CD14-positive monocyte (primary cell): ENCODE data around the gene RASSF7. TPM values are rescaled to one million over a fixed set of nuclear protein-coding genes. Genes with fewer than 3 reads are reported as not detected.
A peak's percentile ranks its signal among the peaks of the same experiment; 100 is the strongest.

Source experiments
- DNase-seq, 3 donors: peaks; one replicate each; pipeline ENCODE4 v3.0.0-alpha.2; 2011 to 2022
- H2AFZ ChIP-seq: 2 replicates; pipeline ENCODE4 v1.6.0; 2012; ENCODE audit warnings: mild to moderate bottlenecking, low read depth, low read length, inconsistent platforms; ENCODE audit not compliant: insufficient read depth, poor library complexity, severe bottlenecking
- H3K27ac ChIP-seq, 2 donors: 1 replicate in 1 of 2; 2 replicates in 1 of 2; pipeline ENCODE4 v1.5.1; 2012 to 2013; ENCODE audit warnings: low read length in 2 of 2, control low read depth in 1 of 2, inconsistent platforms in 1 of 2, low read depth in 1 of 2, mild to moderate bottlenecking in 1 of 2
- H3K27me3 ChIP-seq, 2 donors: one replicate each; pipeline versions ENCODE4 v1.6.0 to v1.6.1; 2011 to 2013; ENCODE audit warnings: low read length in 2 of 2; ENCODE audit not compliant: control insufficient read depth in 2 of 2, insufficient read depth in 2 of 2
- H3K36me3 ChIP-seq, 2 donors: replicated peaks in 1 of 2; 1 replicate in 1 of 2; 2 replicates in 1 of 2; pipeline versions ENCODE4 v1.5.1 to v1.6.1; 2012 to 2013; ENCODE audit warnings: low read length in 2 of 2, control low read depth in 1 of 2, inconsistent platforms in 1 of 2, mild to moderate bottlenecking in 1 of 2; ENCODE audit not compliant: insufficient read depth in 2 of 2, control insufficient read depth in 1 of 2
- H3K4me1 ChIP-seq, 2 donors: 1 replicate in 1 of 2; 2 replicates in 1 of 2; pipeline versions ENCODE4 v1.5.1 to v1.6.1; 2012 to 2013; ENCODE audit warnings: low read length in 2 of 2, control low read depth in 1 of 2, inconsistent platforms in 1 of 2, mild to moderate bottlenecking in 1 of 2, moderate library complexity in 1 of 2; ENCODE audit not compliant: insufficient read depth in 2 of 2, control insufficient read depth in 1 of 2
- H3K4me2 ChIP-seq: replicated peaks from 2 replicates; pipeline ENCODE3; 2012; ENCODE audit warnings: low read length, moderate library complexity, mild to moderate bottlenecking; ENCODE audit not compliant: poor library complexity, severe bottlenecking; ENCODE audit errors: extremely low read depth
- H3K4me3 ChIP-seq, 3 experiments: fragments of 200-600 bp in 1 of 3; sonication (generic) in 1 of 3; replicated peaks in 1 of 3; 1 replicate in 2 of 3; 2 replicates in 1 of 3; pipeline ENCODE4 v1.5.1; 2011 to 2013; ENCODE audit warnings: low read length in 3 of 3, mild to moderate bottlenecking in 3 of 3, control low read depth in 2 of 3, low read depth in 2 of 3, inconsistent platforms in 1 of 3, moderate library complexity in 1 of 3
- H3K79me2 ChIP-seq: 2 replicates; pipeline ENCODE4 v1.6.0; 2012; ENCODE audit warnings: mild to moderate bottlenecking, control low read depth, inconsistent platforms, low read length, moderate library complexity; ENCODE audit not compliant: insufficient read depth
- H3K9ac ChIP-seq: 2 replicates; pipeline ENCODE4 v1.6.0; 2017; ENCODE audit warnings: low read length, mild to moderate bottlenecking; ENCODE audit not compliant: insufficient read depth, poor library complexity, severe bottlenecking
- H3K9me3 ChIP-seq, 2 donors: replicated peaks in 1 of 2; 1 replicate in 1 of 2; 2 replicates in 1 of 2; pipeline versions ENCODE4 v1.5.1 to v1.6.1; 2012 to 2013; ENCODE audit warnings: low read length in 2 of 2, control low read depth in 1 of 2; ENCODE audit not compliant: control insufficient read depth in 1 of 2, insufficient read depth in 1 of 2
- H4K20me1 ChIP-seq: 2 replicates; pipeline ENCODE4 v1.6.0; 2012; ENCODE audit warnings: mild to moderate bottlenecking, low read length, control low read depth, moderate library complexity; ENCODE audit not compliant: insufficient read depth
- H3K27ac Mint-ChIP-seq, 7 donors: one replicate each; pipeline ENCODE4 v1.8.0; 2020; ENCODE audit warnings: mild to moderate bottlenecking in 7 of 7, mixed read lengths in 7 of 7, moderate library complexity in 6 of 7, inconsistent platforms in 2 of 7
- H3K27me3 Mint-ChIP-seq, 3 donors: one replicate each; pipeline ENCODE4 v1.8.0; 2021 to 2022; ENCODE audit warnings: low read depth in 3 of 3, mild to moderate bottlenecking in 3 of 3, mixed read lengths in 3 of 3, moderate library complexity in 3 of 3, inconsistent platforms in 1 of 3
- H3K36me3 Mint-ChIP-seq, 2 donors: one replicate each; pipeline ENCODE4 v1.8.0; 2020; ENCODE audit warnings: mixed read lengths in 2 of 2, inconsistent platforms in 1 of 2, mild to moderate bottlenecking in 1 of 2
- H3K4me1 Mint-ChIP-seq: one replicate; pipeline ENCODE4 v1.8.0; 2020; ENCODE audit warnings: mild to moderate bottlenecking, mixed read lengths
- H3K4me3 Mint-ChIP-seq, 2 donors: one replicate each; pipeline ENCODE4 v1.8.0; 2020; ENCODE audit warnings: mild to moderate bottlenecking in 2 of 2, mixed read lengths in 2 of 2, moderate library complexity in 1 of 2
- H3K9me3 Mint-ChIP-seq, 7 donors: one replicate each; pipeline ENCODE4 v1.8.0; 2020 to 2022; ENCODE audit warnings: mixed read lengths in 7 of 7, mild to moderate bottlenecking in 6 of 7, moderate library complexity in 6 of 7, inconsistent platforms in 2 of 7
- CTCF ChIP-seq: fragments of 200-600 bp; IDR thresholded peaks from one replicate; pipeline ENCODE4 v1.8.0; 2022; ENCODE audit warnings: antibody characterized with exemption, mild to moderate bottlenecking
- WGBS: methylation state at CpG from one replicate; pipeline ENCODE4 v1.1.5; 2013; ENCODE audit warnings: missing lambda C conversion rate; ENCODE audit not compliant: insufficient coverage; 5-methylcytosine and 5-hydroxymethylcytosine counted together
- intact Hi-C, 2 donors: fragments of 100-400 bp; cut with micrococcal nuclease; formaldehyde crosslinking; loops; one replicate each; pipeline versions ENCODE4 v1.15.0 to v1.15.1; 2023
- polyA plus RNA-seq, 3 donors: library from polyadenylated mRNA; depleted of rRNA in 1 of 3; unstranded in 2 of 3; stranded (reverse) in 1 of 3; fragments of 300-500 nt in 2 of 3; fragments of >200 nt in 1 of 3; fragmentation: Illumina TruSeq in 2 of 3; gene quantifications; 1 replicate in 2 of 3; 2 replicates in 1 of 3; pipeline ENCODE4 v1.2.3, GENCODE V29; 2012 to 2021

The RASSF7 gene
- polyA plus RNA-seq, 3 donors, result 10.0 to 26.5 (median 12.4) TPM

- H3K9ac ChIP-seq, result no peak overlapping the region
- H3K4me3 ChIP-seq, result no peak overlapping the region
- peaks cover 3% of the 10 kb centered on the region for H3K79me2 ChIP-seq
- Mint-ChIP-seq H3K27ac (no peak overlapping the region), H3K9me3 (peaks cover 0 to 10% (median 2%) of the 10 kb centered on the region in 7 donors), H3K36me3 (peaks cover 5 to 9% of the 10 kb centered on the region in 2 donors), H3K27me3 (peaks cover 26 to 55% (median 35%) of the 10 kb centered on the region in 3 donors), H3K4me1 (peaks cover 18% of the 10 kb centered on the region), H3K4me3 (peak overlapping the region in 1 of 2 donors; percentile 53)
- DNase-seq, result no peak
- H3K36me3 ChIP-seq, result peaks cover 0 to 11% of the 10 kb centered on the region in 2 donors
- no peak overlapping the region for H3K27ac ChIP-seq
- no peak for TF ChIP-seq CTCF
- peaks cover 20% of the 10 kb centered on the region for H4K20me1 ChIP-seq
- no peak overlapping the region for H3K4me2 ChIP-seq
- H2AFZ ChIP-seq, result no peak overlapping the region
- H3K27me3 ChIP-seq, result peaks cover 4 to 45% of the 10 kb centered on the region in 2 donors
- H3K9me3 ChIP-seq, result peaks cover 0 to 8% of the 10 kb centered on the region in 2 donors
- WGBS, result 87% methylated on average over 9 of the region's 15 CpGs
- peaks cover 16 to 45% of the 10 kb centered on the region in 2 donors for H3K4me1 ChIP-seq
- intact Hi-C loops, result no loop called here
Observed at GRCh38 chr11:559020-559620, 1.6 kb upstream of the RASSF7 start.

- peaks cover 24 to 48% (median 36%) of the 10 kb centered on the region in 3 donors for H3K27me3 Mint-ChIP-seq
- H3K36me3 Mint-ChIP-seq, result peaks cover 5 to 14% of the 10 kb centered on the region in 2 donors
- peak overlapping the region in 2 of 3 experiments; percentile 73 to 89 for H3K4me3 ChIP-seq
- peak overlapping the region; percentile 69 to 78 for H3K4me3 Mint-ChIP-seq
- H3K4me2 ChIP-seq, result peak overlapping the region; percentile 99
- H3K9me3 ChIP-seq, result peaks cover 0 to 8% of the 10 kb centered on the region in 2 donors
- no peak for DNase-seq
- H3K27ac ChIP-seq, result peak overlapping the region in 1 of 2 donors; percentile 62
- TF ChIP-seq CTCF, result no peak
- H3K27me3 ChIP-seq, result peaks cover 4 to 39% of the 10 kb centered on the region in 2 donors
- H3K79me2 ChIP-seq, result peaks cover 3% of the 10 kb centered on the region
- H4K20me1 ChIP-seq, result peaks cover 20% of the 10 kb centered on the region
- intact Hi-C loops, result loop anchor here in 1 of 2 donors (2.0 kb wide), 1 partner anchor 17 kb away; the partner anchor contains the start of gene PHRF1
- peaks cover 14 to 41% of the 10 kb centered on the region in 2 donors for H3K4me1 ChIP-seq
- peak overlapping the region in 5 of 7 donors; percentile 19 to 77 (median 64) for H3K27ac Mint-ChIP-seq
- H2AFZ ChIP-seq, result peak overlapping the region; percentile 76
- H3K4me1 Mint-ChIP-seq, result peaks cover 18% of the 10 kb centered on the region
- peak overlapping the region; percentile 71 for H3K9ac ChIP-seq
- peaks cover 0 to 11% of the 10 kb centered on the region in 2 donors for H3K36me3 ChIP-seq
- 80% methylated on average over 17 of the region's 18 CpGs for WGBS
- peaks cover 0 to 10% (median 2%) of the 10 kb centered on the region in 7 donors for H3K9me3 Mint-ChIP-seq
Observed at GRCh38 chr11:559712-560304, 962 bp upstream of the RASSF7 start.
